Esophagus muscularis mucosa (tissue), 4 donors: Measurements from ENCODE around the gene LMLN. TPM values are rescaled to one million over a fixed set of nuclear protein-coding genes. Genes with fewer than 3 reads are reported as not detected.
A peak's percentile ranks its signal among the peaks of the same experiment; 100 is the strongest.

Experiments used
- DNase-seq: peaks from one replicate; pipeline ENCODE4 v3.0.0-alpha.2; 2017; ENCODE audit errors: extremely low spot score
- H3K27ac ChIP-seq, 4 donors: fragments of 200-600 bp; sonication (generic); replicated peaks in 1 of 4; 1 replicate in 3 of 4; 2 replicates in 1 of 4; pipeline ENCODE4 v1.5.1; 2016 to 2019; ENCODE audit warnings: mild to moderate bottlenecking in 1 of 4
- H3K27me3 ChIP-seq, 4 donors: fragments of 200-600 bp; sonication (generic); one replicate each; pipeline versions ENCODE4 v1.5.1 to v1.6.0; 2016 to 2019
- H3K36me3 ChIP-seq, 4 donors: fragments of 200-600 bp; sonication (generic); one replicate each; pipeline ENCODE4 v1.5.1; 2016 to 2019
- H3K4me1 ChIP-seq, 4 donors: fragments of 200-600 bp; sonication (generic); one replicate each; pipeline ENCODE4 v1.5.1; 2016 to 2019
- H3K4me3 ChIP-seq, 4 donors: fragments of 200-600 bp; sonication (generic); 1 replicate in 2 of 4; 2 replicates in 2 of 4; pipeline ENCODE4 v1.5.1; 2016 to 2019; ENCODE audit warnings: mild to moderate bottlenecking in 4 of 4, moderate library complexity in 1 of 4
- H3K9me3 ChIP-seq, 4 donors: fragments of 200-600 bp; sonication (generic); 1 replicate in 3 of 4; 2 replicates in 1 of 4; pipeline ENCODE4 v1.5.1; 2016 to 2019
- CTCF ChIP-seq, 3 experiments: fragments of 200-600 bp in 2 of 3; fragments of 450-650 bp in 1 of 3; sonication (generic) in 2 of 3; IDR thresholded peaks; one replicate each; pipeline ENCODE4 v1.5.1; 2017 to 2019; ENCODE audit warnings: antibody characterized with exemption in 3 of 3, mild to moderate bottlenecking in 2 of 3, moderate library complexity in 1 of 3
- EP300 ChIP-seq: sonication (generic); formaldehyde crosslinking; IDR thresholded peaks from one replicate; pipeline ENCODE4 v1.6.1; 2017; ENCODE audit warnings: antibody characterized with exemption
- POLR2A ChIP-seq: fragments of 450-650 bp; IDR thresholded peaks from one replicate; pipeline ENCODE4 v1.6.1; 2017; ENCODE audit warnings: antibody characterized with exemption, moderate library complexity, mild to moderate bottlenecking, low read depth
- POLR2AphosphoS5 ChIP-seq, 2 donors: sonication (generic); formaldehyde crosslinking; IDR thresholded peaks; one replicate each; pipeline ENCODE4 v1.6.1; 2017; ENCODE audit warnings: antibody characterized with exemption in 2 of 2
- WGBS: methylation state at CpG from one replicate; pipeline ENCODE4 v1.1.5; 2018; 5-methylcytosine and 5-hydroxymethylcytosine counted together
- intact Hi-C: fragments of 100-400 bp; cut with DNase I; formaldehyde crosslinking; loops from one replicate; pipeline ENCODE4 v1.15.1; 2023
- total RNA-seq, 4 donors: library from RNA; depleted of rRNA; stranded (reverse); fragments of >200 nt; gene quantifications; one replicate each; pipeline versions ENCODE4 v1.1.0 to v1.2.1, GENCODE V29; 2016

LMLN gene
- total RNA-seq, 4 donors from 2014 or later: 4.1 to 5.5 (median 4.6) TPM

GRCh38 chr3:198071602-198072287 is 111.7 kb downstream of the LMLN start:
- WGBS: 51% methylated on average over 4 of the region's 4 CpGs
- no peak overlapping the region for H3K4me3 ChIP-seq
- intact Hi-C loops: no loop called here
- no peaks in the 10 kb centered on the region for H3K4me1 ChIP-seq
- TF ChIP-seq POLR2AphosphoS5 (IDR thresholded peaks at IDR 0.05) (no peak), CTCF (IDR thresholded peaks at IDR 0.05) (no peak), EP300 (no peak), POLR2A (no peak)
- DNase-seq: no peak
- H3K27ac ChIP-seq: no peak overlapping the region
- H3K9me3 ChIP-seq: no peaks in the 10 kb centered on the region
- no peaks in the 10 kb centered on the region for H3K36me3 ChIP-seq
- peaks cover 0 to 28% (median 2%) of the 10 kb centered on the region in 4 donors for H3K27me3 ChIP-seq

GRCh38 chr3:198076722-198077308 is 116.8 kb downstream of the LMLN start:
- no peaks in the 10 kb centered on the region for H3K9me3 ChIP-seq
- TF ChIP-seq CTCF (IDR thresholded peaks at IDR 0.05) (no peak), POLR2AphosphoS5 (IDR thresholded peaks at IDR 0.05) (no peak), POLR2A (no peak), EP300 (no peak)
- no peak overlapping the region for H3K4me3 ChIP-seq
- WGBS: 46% methylated on average over 8 of the region's 8 CpGs
- H3K4me1 ChIP-seq: peaks cover 14 to 21% (median 21%) of the 10 kb centered on the region in 4 donors
- no peak for DNase-seq
- H3K36me3 ChIP-seq: no peaks in the 10 kb centered on the region
- H3K27ac ChIP-seq: no peak overlapping the region
- intact Hi-C loops: no loop called here
- peaks cover 9 to 68% (median 33%) of the 10 kb centered on the region in 4 donors for H3K27me3 ChIP-seq

GRCh38 chr3:198079771-198080520 is 119.9 kb downstream of the LMLN start:
- no peaks in the 10 kb centered on the region for H3K9me3 ChIP-seq
- peaks cover 9 to 92% (median 38%) of the 10 kb centered on the region in 4 donors for H3K27me3 ChIP-seq
- peaks cover 14 to 21% (median 21%) of the 10 kb centered on the region in 4 donors for H3K4me1 ChIP-seq
- TF ChIP-seq CTCF (IDR thresholded peaks at IDR 0.05): no peak
- no peak for TF ChIP-seq EP300
- TF ChIP-seq POLR2A: no peak
- 27% methylated on average over 13 of the region's 47 CpGs for WGBS
- intact Hi-C loops: no loop called here
- no peaks in the 10 kb centered on the region for H3K36me3 ChIP-seq
- H3K4me3 ChIP-seq: peak overlapping the region; percentile 44 to 59 (median 51)
- no peak overlapping the region for H3K27ac ChIP-seq
- no peak for DNase-seq

GRCh38 chr3:198080521-198081384 is 120.7 kb downstream of the LMLN start:
- intact Hi-C loops: no loop called here
- no peak for DNase-seq

More at GRCh38 chr3:198080521-198081384, 120.7 kb downstream of the LMLN start:
- no peak overlapping the region for H3K27ac ChIP-seq
- H3K36me3 ChIP-seq: no peaks in the 10 kb centered on the region
- H3K4me3 ChIP-seq: peak overlapping the region; percentile 44 to 59 (median 51)
- TF ChIP-seq CTCF (IDR thresholded peaks at IDR 0.05) (peak; percentile 70 to 78 (median 75)), POLR2AphosphoS5 (IDR thresholded peaks at IDR 0.05) (no peak), POLR2A (no peak), EP300 (no peak)
- no peaks in the 10 kb centered on the region for H3K9me3 ChIP-seq
- peaks cover 9 to 94% (median 39%) of the 10 kb centered on the region in 4 donors for H3K27me3 ChIP-seq
- H3K4me1 ChIP-seq: peaks cover 14 to 21% (median 21%) of the 10 kb centered on the region in 4 donors
- WGBS: no CpG with 5 or more reads among the region's 86 CpGs
